HG03432 (cell line): ENCODE measurements around the gene NACC2.

Experiments
- ATAC-seq: cut with Tn5 transposase; IDR thresholded peaks from one replicate; pipeline ENCODE4 v1.9.1; 2021; ENCODE audit warnings: mild to moderate bottlenecking, moderate library complexity; ENCODE audit not compliant: unreplicated experiment

The NACC2 gene

DNA sequence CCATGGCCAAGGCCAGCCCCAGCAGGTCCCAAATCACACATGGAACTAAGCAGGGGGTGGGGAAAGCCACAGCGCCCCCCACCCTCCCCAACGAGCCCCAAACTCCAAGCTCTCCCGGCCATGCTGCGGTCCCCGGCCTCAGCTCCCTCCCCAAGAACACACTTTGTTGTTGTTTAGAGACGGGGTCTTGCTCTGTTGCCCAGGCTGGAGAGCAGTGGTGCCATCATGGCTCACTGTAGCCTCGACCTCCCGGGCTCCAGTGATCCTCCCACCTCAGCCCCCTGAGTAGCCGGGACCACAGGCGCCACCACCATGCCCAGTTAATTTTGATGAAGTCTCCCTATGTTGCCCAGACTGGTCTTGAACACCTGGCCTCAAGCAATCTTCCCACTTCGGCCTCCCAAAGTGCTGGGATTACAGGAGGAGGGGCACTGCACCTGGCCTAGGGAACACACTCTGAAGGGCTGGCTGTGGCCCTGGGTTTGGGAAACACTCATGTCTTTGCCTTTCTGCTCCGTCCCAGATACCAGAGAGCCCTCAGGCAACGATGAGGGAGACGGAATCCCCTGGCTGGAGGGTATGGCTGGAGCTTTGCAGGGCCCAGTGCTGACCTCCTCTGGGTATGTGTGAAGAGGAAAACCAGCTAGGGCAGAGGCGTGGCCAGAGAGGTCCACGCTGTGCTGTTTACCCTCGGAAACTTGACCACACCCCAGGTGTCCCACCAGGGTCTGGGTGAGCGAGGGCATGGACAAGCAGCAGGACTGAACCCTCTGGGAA lies 80.8 kb downstream of the NACC2 start:
- ATAC-seq = no peak

DNA sequence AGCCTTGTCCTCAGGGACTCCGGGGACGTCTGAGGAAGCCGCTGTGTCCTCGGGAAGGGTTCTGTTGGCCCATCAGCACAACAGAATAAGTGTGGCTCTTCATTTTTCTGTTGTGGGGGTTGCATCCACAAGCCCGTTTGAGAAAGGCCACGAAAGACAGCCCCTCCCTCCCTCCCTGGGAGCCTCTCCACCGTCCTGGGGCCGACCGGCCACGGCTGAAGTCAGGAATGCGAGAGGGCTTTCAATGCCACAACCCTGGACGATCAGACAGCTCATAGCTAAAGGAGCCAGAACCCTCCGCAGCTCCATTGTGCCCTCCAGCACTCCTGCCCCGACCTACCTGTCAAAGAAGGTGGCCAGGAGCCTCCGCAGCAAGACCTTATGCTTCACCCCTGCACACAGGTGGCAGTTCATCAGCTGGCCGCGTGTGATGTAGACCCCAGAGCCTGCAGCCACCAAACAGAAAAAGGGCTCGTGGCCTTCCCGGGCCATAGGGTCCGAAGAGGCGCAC lies 81.5 kb downstream of the NACC2 start:
- no peak for ATAC-seq

DNA sequence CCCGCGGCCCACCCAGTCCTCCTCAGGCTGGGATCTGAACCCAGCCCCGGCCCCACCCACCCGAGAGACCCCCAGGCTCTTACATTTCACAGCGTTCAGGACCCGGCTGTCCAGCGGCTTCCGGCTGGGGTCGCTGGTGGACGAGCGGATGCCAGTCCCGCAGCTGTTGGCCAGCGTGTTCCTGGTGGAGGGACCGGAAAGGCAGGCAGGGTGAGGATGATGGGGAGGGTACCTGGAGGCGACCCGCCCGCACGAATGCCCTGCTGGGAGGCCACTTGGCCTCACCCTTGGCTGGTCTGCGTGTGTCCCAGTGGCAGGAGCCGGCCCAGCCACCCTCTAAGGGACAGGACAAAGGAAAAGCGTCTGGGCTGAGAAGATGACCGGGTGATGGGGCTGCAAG lies 82.0 kb downstream of the NACC2 start:
- no peak for ATAC-seq

- no peak for ATAC-seq
Observed at GRCh38 chr9:136012651-136013050, 82.4 kb downstream of the NACC2 start.

DNA sequence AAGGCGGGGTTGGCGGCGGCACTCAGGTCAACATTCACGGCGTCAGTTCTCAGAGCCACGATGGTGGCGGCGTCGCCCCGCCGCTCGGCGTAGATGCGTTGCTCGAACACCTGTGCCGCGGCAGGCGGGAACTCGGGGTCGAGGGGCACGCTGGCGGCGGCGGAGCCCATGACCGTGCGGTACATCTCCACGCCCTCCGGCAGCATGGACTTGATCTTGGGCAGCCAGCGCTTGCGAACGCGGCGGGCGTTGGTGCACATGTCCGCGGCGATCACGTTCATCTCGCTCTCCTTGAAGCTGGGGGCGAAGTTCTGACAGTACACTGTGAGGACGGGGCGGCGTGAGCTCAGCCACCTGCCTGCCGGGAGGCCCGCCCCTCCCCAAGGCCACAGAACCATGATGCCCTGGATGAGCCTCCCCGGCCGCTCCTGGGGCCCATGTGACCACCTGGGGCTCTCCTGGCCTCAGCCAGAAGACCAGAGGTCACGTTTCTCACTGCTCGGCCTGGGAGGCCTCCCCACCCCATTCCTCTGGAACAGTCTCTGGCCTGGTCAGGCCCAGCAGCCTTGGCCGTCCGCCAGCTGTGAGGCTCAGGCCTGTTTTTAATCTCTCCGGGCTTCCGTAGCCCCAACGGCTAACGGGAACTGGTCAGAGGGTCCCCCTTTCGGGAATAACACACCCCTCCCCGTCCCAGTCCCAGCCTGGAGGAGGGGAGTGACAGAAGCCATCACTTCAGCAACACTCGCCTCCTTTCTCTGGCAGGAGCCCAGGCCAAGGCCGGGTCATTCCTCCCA lies 83.2 kb downstream of the NACC2 start:
- no peak for ATAC-seq

DNA sequence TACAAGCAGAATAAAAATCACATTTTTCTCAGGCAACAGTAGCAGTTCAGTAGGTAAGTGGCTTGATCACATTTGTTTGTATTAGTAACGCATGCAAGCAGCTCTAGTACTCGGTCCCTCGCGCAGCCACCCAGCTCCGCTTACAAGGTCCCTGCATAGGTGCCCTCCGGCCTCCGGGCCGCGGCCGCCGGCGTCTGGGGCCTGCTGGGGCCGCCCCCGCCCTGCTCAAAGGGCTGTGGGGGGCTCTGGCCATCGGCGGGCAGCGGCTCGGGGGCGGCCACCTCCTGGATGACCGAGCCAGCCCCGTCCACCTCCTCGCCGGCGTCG lies 83.8 kb downstream of the NACC2 start:
- ATAC-seq = no peak

DNA sequence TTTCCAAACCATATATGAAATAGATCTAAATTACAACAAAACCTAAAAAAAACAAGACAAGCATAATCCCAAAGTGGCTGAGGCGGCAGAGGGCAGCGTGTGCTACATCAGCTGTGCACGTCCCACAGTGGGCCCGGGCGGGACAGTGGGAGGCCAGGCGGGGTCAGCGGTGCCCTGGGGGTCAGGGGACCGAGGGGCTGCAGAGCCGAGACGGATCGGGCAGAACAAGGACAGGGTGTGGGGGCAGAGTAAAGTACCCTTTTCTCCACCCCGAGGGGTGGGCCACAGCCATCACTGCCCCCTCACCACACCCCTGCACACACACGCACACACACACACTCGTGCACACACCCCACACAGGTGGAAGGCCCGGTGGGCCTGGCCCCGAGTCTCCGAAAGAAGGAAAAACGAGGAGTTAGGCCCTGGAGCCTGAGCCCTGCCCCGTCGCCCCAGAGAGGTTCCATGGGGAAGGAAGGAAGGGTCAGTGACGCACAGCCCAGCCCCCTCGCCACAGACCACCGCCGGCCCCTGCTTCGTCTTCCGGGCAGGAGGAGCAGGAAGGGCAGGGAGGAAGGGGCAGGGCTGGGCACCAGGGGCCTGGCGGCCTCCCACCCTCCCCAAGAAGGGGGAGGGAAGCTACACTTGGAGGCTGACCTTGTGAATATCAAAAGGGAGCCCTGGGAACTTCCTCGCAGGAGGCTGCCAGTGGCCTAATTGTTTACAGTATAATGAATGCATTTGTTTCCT lies 84.3 kb downstream of the NACC2 start:
- no peak for ATAC-seq

DNA sequence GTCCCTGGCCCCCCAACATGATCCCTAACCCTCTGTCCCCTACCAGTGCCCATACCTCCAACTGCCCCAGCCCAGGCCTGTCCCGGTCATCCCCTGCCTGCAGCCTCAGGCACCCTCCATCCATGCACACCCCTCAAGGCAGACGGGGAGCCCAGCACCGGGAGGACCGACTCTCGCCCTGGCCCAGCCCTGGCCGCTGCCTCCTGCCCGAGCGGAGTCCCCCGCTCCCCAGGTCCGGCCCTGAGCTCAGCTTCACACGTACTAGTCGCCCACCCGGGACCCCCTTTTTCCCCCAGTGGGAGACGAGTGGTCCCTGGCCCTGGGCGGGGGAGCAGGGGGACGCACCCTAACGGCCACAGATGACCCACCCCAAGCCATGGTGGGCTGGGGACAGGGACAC lies 84.9 kb downstream of the NACC2 start:
- ATAC-seq = no peak

DNA sequence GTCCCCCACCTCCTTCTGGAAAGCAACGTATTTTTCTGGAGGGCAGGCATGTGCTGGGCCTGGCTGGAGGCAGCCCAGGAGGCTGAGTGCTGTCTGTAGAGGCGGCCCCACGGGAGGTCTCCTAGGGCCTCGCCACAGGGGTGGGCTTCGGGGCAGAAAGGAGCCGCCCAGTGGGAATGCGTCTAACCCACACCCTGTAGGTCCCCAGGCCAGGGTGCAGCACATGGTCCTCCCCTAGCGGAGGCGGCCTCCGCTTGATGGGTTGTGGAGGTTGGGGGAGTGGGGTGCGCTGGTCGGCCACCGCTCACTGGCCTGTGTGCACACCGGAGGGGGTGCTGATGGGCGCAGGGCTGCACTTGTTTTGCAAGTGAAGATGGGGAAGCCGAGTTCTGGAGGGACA lies 85.6 kb downstream of the NACC2 start:
- ATAC-seq = no peak

GRCh38 chr9:136008693-136008997 lies 86.4 kb downstream of the NACC2 start:
- no peak for ATAC-seq

DNA sequence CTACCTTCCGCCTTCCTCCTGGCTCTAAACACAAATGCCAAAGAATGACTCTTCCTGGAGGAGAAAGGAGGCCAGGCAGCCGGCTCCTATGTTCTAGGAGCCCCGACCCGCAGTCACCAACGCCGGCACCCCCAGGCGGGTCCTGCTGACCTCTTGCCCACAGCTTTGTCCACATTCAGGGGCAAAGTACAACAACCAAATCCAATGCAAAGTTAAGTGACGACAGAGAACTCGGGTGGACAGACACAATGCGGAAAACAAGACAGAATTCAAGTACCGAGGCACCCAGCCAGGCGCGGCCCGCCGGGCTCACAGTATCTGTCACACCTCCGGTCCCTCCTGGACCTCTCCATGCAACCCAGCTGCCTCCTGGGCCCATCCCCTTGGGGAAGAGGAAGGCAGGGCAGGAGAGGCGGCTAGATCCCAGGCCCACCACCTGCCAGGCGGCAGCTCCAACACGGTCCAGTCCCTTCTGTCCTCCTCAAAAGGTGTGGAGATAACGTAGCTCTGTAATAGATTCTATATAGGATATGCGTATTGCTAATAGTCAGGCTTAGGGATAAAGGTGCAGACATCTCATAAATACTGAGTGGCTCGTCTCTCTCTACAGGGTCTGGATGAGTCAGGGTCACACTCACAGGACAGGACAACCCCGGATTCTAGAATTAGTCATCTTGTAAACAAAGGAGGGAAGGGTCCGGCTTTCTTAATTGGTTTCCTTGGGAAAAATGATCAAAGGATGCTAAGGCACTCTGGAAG lies 87.0 kb downstream of the NACC2 start:
- no peak for ATAC-seq

- no peak for ATAC-seq
Observed at GRCh38 chr9:136007276-136007933, 87.7 kb downstream of the NACC2 start.

DNA sequence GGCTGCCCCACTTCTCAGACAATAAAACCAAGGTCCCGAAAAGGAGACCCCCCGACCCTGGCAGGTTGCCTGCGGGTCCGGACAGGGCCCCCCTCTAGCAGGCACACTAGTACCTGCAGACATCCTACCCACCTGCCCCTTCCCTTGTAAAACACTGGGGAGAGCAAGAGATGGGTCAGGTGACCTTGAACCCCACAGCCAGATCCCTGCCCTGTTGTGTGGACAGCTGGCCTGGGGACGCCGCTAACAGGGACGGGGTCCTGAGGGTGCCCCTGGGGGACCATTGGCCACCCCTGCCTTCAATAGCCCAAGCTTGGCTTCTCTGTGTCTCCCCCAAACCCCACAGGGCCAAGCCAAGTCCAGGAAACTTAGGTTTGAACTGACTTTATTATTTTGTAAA lies 88.9 kb downstream of the NACC2 start:
- ATAC-seq = no peak

GRCh38 chr9:136004712-136005111 lies 90.4 kb downstream of the NACC2 start:
- ATAC-seq = no peak

GRCh38 chr9:136004219-136004618 lies 90.9 kb downstream of the NACC2 start:
- ATAC-seq = no peak

- ATAC-seq = no peak
Observed at GRCh38 chr9:136003411-136004218, 91.5 kb downstream of the NACC2 start.

DNA sequence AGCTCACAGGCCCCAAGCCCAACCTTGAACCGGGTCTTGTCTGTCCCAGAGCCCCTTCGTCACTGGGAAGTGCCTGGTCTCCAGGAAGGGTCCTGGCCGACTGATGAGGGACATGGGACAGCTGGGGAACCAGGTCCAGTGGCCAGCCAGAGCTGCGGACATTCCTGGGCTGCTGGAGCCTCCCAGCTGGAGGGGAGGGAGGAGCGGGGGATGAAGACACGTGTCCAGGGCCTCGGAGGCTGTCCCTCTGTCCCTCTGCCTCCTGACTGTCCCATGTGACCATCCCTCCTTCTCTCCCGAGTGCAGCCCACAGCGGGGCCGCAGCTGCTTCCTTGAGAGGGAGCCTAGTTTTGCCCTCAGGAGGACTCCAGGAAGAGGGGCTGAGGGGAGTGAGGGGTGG lies 92.2 kb downstream of the NACC2 start:
- no peak for ATAC-seq

DNA sequence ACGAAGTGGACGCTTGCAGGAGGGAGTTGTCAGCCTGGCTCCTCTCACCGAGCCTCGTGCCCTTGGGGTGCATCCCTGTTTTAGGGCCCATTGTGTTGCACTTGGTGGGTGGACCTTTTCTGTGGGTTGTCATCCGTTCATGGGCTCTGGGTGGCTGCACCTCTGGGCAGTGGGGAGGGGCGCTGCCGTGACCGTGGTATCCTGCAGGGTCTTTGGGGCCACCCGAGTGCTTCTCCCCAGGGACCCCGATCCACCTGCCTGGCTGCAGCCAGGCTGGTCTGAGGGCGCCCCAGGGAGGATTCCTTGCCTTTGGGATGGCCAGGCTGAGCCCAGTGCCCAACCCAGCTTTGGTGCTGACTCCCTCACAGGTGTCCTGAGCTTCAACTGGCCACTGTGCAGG lies 92.9 kb downstream of the NACC2 start:
- no peak for ATAC-seq

- ATAC-seq = no peak
Observed at GRCh38 chr9:136001231-136001630, 93.9 kb downstream of the NACC2 start.
